ENCODE data around the gene FBXO21. TPM values are rescaled to one million over a fixed set of nuclear protein-coding genes. Genes with fewer than 3 reads are reported as not detected.
"Not testable (repeated sequence)": the region's sequence is repeated elsewhere in the genome, so short reads cannot be mapped to it uniquely, and the experiment has no call there.

Gene FBXO21
- total and polyA plus RNA-seq, 2 donors (not counting 1 experiment from before 2014, with no cell fraction given), result 31.3 to 81.3 TPM

DNA sequence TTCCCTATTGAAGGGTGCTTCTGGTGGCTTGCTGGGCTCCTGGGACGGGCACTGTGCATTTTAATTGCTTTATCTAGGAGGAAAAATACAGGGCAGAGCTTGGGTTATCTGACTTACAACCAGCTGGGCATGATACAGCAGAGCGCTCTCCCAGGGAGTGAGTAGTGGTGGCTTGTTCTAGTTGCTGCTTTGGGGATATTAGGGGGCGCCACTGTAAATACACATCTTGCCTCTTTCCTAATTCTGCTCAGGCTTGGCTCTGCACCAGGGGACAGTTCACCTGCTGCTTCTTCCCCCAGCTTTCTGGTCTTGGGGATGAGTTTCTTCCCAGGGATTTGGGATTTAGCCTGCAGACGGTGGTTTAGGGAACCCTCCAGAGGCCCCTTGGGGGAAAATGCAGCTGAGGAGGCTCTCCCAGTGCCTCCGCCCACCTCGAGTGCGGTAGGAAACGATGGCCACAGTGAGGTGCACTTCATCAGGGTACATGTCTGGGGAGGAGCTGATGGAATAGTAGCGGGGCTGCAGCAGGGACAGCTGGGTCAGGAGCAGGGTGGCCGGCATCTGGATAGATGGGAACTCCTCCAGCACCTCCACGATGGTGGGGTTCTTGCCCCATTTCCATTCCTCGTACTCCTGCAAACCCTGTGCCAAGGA lies 36.9 kb upstream of the FBXO21 start:
- Histone ChIP-seq H3K36me3 (ENCODE audit: control insufficient read depth, insufficient read depth, low read length) (no peaks in the 10 kb centered on the region), H3K4me1 (ENCODE audit: control insufficient read depth, extremely low read depth, insufficient read depth, low read length) (no peaks in the 10 kb centered on the region), H3K4me2 (ENCODE audit: extremely low read depth, insufficient read depth, low read length) (no peak overlapping the region), H4K20me1 (ENCODE audit: control insufficient read depth, extremely low read depth, insufficient read depth, low read length) (no peaks in the 10 kb centered on the region), H2AFZ (ENCODE audit: low read length) (no peak overlapping the region), H3K79me2 (ENCODE audit: control insufficient read depth, insufficient read depth, low read length) (no peaks in the 10 kb centered on the region), H3K4me3 (replicated peaks in 1 of 4; ENCODE audit: control extremely low read depth in 1 of 4, insufficient read depth in 1 of 4, low read depth in 3 of 4, low read length in 4 of 4) (no peak overlapping the region), H3K27me3 (ENCODE audit: control insufficient read depth, insufficient read depth, low read length) (no peaks in the 10 kb centered on the region), H3K9ac (ENCODE audit: insufficient read depth, low read length) (no peak overlapping the region), H3K27ac (ENCODE audit: insufficient read depth, low read length) (no peak overlapping the region), H3K9me3 (ENCODE audit: control insufficient read depth, insufficient read depth, low read depth, low read length) (no peaks in the 10 kb centered on the region)
- TF ChIP-seq, protein P1, sequence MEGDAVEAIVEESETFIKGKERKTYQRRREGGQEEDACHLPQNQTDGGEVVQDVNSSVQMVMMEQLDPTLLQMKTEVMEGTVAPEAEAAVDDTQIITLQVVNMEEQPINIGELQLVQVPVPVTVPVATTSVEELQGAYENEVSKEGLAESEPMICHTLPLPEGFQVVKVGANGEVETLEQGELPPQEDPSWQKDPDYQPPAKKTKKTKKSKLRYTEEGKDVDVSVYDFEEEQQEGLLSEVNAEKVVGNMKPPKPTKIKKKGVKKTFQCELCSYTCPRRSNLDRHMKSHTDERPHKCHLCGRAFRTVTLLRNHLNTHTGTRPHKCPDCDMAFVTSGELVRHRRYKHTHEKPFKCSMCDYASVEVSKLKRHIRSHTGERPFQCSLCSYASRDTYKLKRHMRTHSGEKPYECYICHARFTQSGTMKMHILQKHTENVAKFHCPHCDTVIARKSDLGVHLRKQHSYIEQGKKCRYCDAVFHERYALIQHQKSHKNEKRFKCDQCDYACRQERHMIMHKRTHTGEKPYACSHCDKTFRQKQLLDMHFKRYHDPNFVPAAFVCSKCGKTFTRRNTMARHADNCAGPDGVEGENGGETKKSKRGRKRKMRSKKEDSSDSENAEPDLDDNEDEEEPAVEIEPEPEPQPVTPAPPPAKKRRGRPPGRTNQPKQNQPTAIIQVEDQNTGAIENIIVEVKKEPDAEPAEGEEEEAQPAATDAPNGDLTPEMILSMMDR (conservative IDR thresholded peaks at IDR 0.05 in 1 of 2, IDR thresholded peaks at IDR 0.05 in 1 of 2; ENCODE audit: low read depth in 1 of 2, low read length in 2 of 2), result no peak
- no peak for TF ChIP-seq EZH2 (IDR thresholded peaks at IDR 0.05; ENCODE audit: low read length, missing control alignments)
- DNase-seq (ENCODE audit: low read depth in 2 of 2), result no peak

DNA sequence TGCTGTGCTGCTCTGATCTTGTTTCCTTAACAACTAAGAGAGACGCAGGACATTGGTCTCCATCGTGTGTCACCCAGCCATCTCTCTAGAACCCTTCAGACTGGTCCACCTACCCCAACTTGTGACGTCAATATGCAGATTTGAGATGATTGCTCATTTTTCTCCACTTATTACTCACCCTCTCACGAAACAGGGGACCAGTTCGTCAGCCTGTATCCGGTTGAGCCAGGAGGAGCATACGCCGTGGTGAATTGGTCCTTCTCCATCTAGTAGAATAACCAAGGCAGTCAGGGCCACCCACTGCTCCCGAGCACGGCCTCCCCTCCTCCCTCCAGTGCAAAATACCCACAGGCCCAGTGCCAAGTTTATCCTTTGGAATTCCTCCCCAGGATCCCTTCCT lies 36.2 kb upstream of the FBXO21 start:
- no peak overlapping the region for H3K27ac ChIP-seq (ENCODE audit: insufficient read depth, low read length)

DNA sequence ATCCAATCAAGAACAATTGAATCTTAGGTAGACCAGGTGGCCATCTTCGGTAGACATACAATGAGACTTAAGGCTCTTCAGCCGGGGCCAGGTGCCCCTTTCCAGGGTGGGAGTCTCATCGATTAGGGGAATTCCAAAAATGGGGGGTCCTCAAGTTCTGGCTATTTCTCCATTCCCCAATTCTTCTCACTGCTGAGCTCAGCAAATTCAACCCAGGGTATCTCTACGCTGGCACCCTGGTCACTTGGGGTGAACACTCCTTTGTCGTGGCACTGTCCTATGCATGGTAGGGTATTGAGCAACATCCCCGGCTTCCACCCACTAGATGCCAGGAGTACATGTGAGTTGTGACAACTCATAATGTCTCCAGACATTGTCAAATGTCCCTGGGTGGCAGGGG lies 34.9 kb upstream of the FBXO21 start:
- no peak overlapping the region for H3K4me3 ChIP-seq (replicated peaks in 1 of 4; ENCODE audit: control extremely low read depth in 1 of 4, insufficient read depth in 1 of 4, low read depth in 3 of 4, low read length in 4 of 4)
- H3K27ac ChIP-seq (ENCODE audit: insufficient read depth, low read length), result no peak overlapping the region
- no peak overlapping the region for H3K9ac ChIP-seq (ENCODE audit: insufficient read depth, low read length)
- H3K4me2 ChIP-seq (ENCODE audit: extremely low read depth, insufficient read depth, low read length), result no peak overlapping the region
- no peaks in the 10 kb centered on the region for H3K79me2 ChIP-seq (ENCODE audit: control insufficient read depth, insufficient read depth, low read length)
- H3K27me3 ChIP-seq (ENCODE audit: control insufficient read depth, insufficient read depth, low read length), result no peaks in the 10 kb centered on the region
- TF ChIP-seq, protein P1 (conservative IDR thresholded peaks at IDR 0.05 in 1 of 2, IDR thresholded peaks at IDR 0.05 in 1 of 2; ENCODE audit: low read depth in 1 of 2, low read length in 2 of 2), result no peak
- TF ChIP-seq EZH2 (IDR thresholded peaks at IDR 0.05; ENCODE audit: low read length, missing control alignments), result no peak
- no peaks in the 10 kb centered on the region for H3K36me3 ChIP-seq (ENCODE audit: control insufficient read depth, insufficient read depth, low read length)
- DNase-seq (ENCODE audit: low read depth in 2 of 2), result no peak
- no peaks in the 10 kb centered on the region for H4K20me1 ChIP-seq (ENCODE audit: control insufficient read depth, extremely low read depth, insufficient read depth, low read length)
- H3K9me3 ChIP-seq (ENCODE audit: control insufficient read depth, insufficient read depth, low read depth, low read length), result no peaks in the 10 kb centered on the region
- no peak overlapping the region for H2AFZ ChIP-seq (ENCODE audit: low read length)
- no peaks in the 10 kb centered on the region for H3K4me1 ChIP-seq (ENCODE audit: control insufficient read depth, extremely low read depth, insufficient read depth, low read length)

More for the DNA sequence above, 36.2 kb upstream of the FBXO21 start:
- Histone ChIP-seq H3K27me3 (ENCODE audit: control insufficient read depth, insufficient read depth, low read length) (no peaks in the 10 kb centered on the region), H2AFZ (ENCODE audit: low read length) (no peak overlapping the region), H3K4me1 (ENCODE audit: control insufficient read depth, extremely low read depth, insufficient read depth, low read length) (no peaks in the 10 kb centered on the region), H3K9ac (ENCODE audit: insufficient read depth, low read length) (no peak overlapping the region), H3K4me3 (replicated peaks in 1 of 4; ENCODE audit: control extremely low read depth in 1 of 4, insufficient read depth in 1 of 4, low read depth in 3 of 4, low read length in 4 of 4) (no peak overlapping the region), H3K9me3 (ENCODE audit: control insufficient read depth, insufficient read depth, low read depth, low read length) (no peaks in the 10 kb centered on the region), H3K4me2 (ENCODE audit: extremely low read depth, insufficient read depth, low read length) (no peak overlapping the region), H3K79me2 (ENCODE audit: control insufficient read depth, insufficient read depth, low read length) (no peaks in the 10 kb centered on the region), H4K20me1 (ENCODE audit: control insufficient read depth, extremely low read depth, insufficient read depth, low read length) (no peaks in the 10 kb centered on the region), H3K36me3 (ENCODE audit: control insufficient read depth, insufficient read depth, low read length) (no peaks in the 10 kb centered on the region)
- DNase-seq (ENCODE audit: low read depth in 2 of 2), result no peak
- no peak for TF ChIP-seq EZH2 (IDR thresholded peaks at IDR 0.05; ENCODE audit: low read length, missing control alignments)
- TF ChIP-seq, protein P1 (conservative IDR thresholded peaks at IDR 0.05 in 1 of 2, IDR thresholded peaks at IDR 0.05 in 1 of 2; ENCODE audit: low read depth in 1 of 2, low read length in 2 of 2), result no peak

GRCh38 chr12:117220947-117221346 lies 30.7 kb upstream of the FBXO21 start:
- not testable (repeated sequence) for H3K27ac ChIP-seq (ENCODE audit: insufficient read depth, low read length); H3K9me3 ChIP-seq (ENCODE audit: control insufficient read depth, insufficient read depth, low read depth, low read length); H3K36me3 ChIP-seq (ENCODE audit: control insufficient read depth, insufficient read depth, low read length); H2AFZ ChIP-seq (ENCODE audit: low read length); H3K9ac ChIP-seq (ENCODE audit: insufficient read depth, low read length); H3K27me3 ChIP-seq (ENCODE audit: control insufficient read depth, insufficient read depth, low read length); DNase-seq (ENCODE audit: low read depth in 2 of 2); H4K20me1 ChIP-seq (ENCODE audit: control insufficient read depth, extremely low read depth, insufficient read depth, low read length); H3K4me3 ChIP-seq (replicated peaks in 1 of 4; ENCODE audit: control extremely low read depth in 1 of 4, insufficient read depth in 1 of 4, low read depth in 3 of 4, low read length in 4 of 4); H3K4me2 ChIP-seq (ENCODE audit: extremely low read depth, insufficient read depth, low read length); H3K4me1 ChIP-seq (ENCODE audit: control insufficient read depth, extremely low read depth, insufficient read depth, low read length); H3K79me2 ChIP-seq (ENCODE audit: control insufficient read depth, insufficient read depth, low read length)
